GOT3 (cell line): ENCODE measurements around the gene FRG1.
"Not testable (repeated sequence)": the region's sequence is repeated elsewhere in the genome, so short reads cannot be mapped to it uniquely, and the experiment has no call there.

Experiments
- DNase-seq: peaks from one replicate; lab custom pipeline; 2025; ENCODE audit warnings: mixed read lengths; lab: John Stamatoyannopoulos, UW

FRG1 gene

GRCh38 chr4:189985651-189986243, 45.1 kb downstream of the FRG1 start:
- DNase-seq, result not testable (repeated sequence)

GRCh38 chr4:189988877-189989431, 48.3 kb downstream of the FRG1 start:
- DNase-seq, result no peak

- DNase-seq, result not testable (repeated sequence)
These were observed 49.3 kb downstream of the FRG1 start for GRCh38 chr4:189989941-189990340.
